HCT116 (cell line): ENCODE data around the gene SLC25A30.
"Not testable (repeated sequence)": the region's sequence is repeated elsewhere in the genome, so short reads cannot be mapped to it uniquely, and the experiment has no call there.

Source experiments
- CBX3 ChIP-seq: IDR thresholded peaks from 2 replicates; pipeline ENCODE4 v1.6.1; 2012; ENCODE audit warnings: low read depth
- CTCF ChIP-seq, 3 experiments: fragments of 200-600 bp in 1 of 3; sonication (generic) in 1 of 3; IDR thresholded peaks in 2 of 3; conservative IDR thresholded peaks in 1 of 3; 2 replicates each; pipeline ENCODE4 v1.5.1; 2012 to 2017; ENCODE audit warnings: low read depth in 2 of 3, low read length in 2 of 3, antibody characterized with exemption in 1 of 3, borderline replicate concordance in 1 of 3, control low read depth in 1 of 3, mild to moderate bottlenecking in 1 of 3, mixed read lengths in 1 of 3, mixed run types in 1 of 3, moderate library complexity in 1 of 3; ENCODE audit not compliant: insufficient read depth in 1 of 3
- EZH2 ChIP-seq: fragments of 200-600 bp; sonication (generic); IDR thresholded peaks from 2 replicates; pipeline ENCODE4 v1.6.1; 2017; ENCODE audit warnings: antibody characterized with exemption, mixed run types
- EZH2phosphoT487 ChIP-seq: fragments of 200-600 bp; IDR thresholded peaks from 2 replicates; pipeline ENCODE4 v1.6.1; 2018; ENCODE audit warnings: antibody characterized with exemption, borderline replicate concordance
- JUND ChIP-seq: IDR thresholded peaks from 2 replicates; pipeline ENCODE4 v1.6.1; 2012

DNA sequence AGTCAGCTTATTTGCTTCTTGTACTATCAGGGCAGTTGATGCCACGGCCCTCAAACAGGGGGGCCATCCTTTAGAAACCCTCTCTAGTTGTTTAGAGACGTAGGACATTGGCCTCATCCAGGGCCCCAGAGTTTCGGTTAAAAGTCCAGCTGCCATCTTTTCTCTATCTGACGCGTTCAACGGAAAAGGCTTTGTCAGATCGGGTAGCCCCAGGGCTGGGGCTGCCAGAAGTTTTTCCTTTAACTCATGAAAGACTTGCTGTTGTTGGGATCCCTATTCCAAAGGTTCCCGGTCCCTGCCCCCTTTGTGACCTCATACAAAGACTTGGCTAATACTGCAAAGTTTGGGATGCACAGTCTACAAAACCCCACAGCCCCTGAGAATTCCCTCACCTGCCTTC, 39.4 kb downstream of the SLC25A30 start:
- not testable (repeated sequence) for TF ChIP-seq CTCF (IDR thresholded peaks at IDR 0.05 in 2 of 3, conservative IDR thresholded peaks at IDR 0.05 in 1 of 3; ENCODE audit: borderline replicate concordance in 1 of 3, insufficient read depth in 1 of 3, low read depth in 2 of 3, low read length in 2 of 3); EZH2; JUND; EZH2phosphoT487; CBX3
